ENCODE results near the gene ZBTB20.

The ZBTB20 gene

GRCh38 chr3:114392831-114393230, 754.3 kb downstream of the ZBTB20 start:
- no peak for DNase-seq

GRCh38 chr3:114389156-114389555, 757.9 kb downstream of the ZBTB20 start:
- DNase-seq = no peak

GRCh38 chr3:114384558-114384903, 762.6 kb downstream of the ZBTB20 start:
- no peak for DNase-seq

DNA sequence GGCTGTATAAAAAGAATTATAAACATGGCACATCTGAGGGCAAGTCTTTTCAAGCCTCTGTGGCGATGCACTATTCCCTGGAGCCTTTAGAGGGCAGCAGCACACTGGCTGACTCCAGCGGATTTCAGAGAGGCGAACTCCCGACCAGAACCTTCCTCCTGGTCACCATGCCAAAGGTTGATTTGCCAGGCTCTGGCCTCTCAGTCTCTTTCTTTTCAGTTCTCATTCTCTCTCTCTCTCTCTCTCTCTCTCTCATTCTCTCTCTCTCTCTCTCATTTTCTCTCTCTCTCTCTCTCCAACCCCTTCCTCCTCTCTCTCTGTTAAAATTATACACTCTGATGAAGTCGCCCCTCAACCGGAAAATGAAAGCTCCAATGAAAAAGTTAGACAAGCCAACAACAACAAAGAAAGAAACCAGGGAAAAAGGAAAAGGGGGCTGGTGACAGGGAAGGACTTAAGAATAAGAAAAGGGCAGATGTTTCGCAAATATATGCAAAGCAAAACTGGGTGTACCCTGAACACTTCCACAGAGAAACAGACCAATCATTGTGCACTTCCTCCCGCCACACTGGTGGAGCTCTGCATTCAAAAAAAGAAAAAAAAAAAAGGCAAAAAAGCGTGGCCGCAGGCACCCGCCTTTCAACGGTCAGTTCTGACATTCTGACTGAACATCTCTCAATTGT, 763.1 kb downstream of the ZBTB20 start:
- DNase-seq = no peak

GRCh38 chr3:114380233-114380651, 766.8 kb downstream of the ZBTB20 start:
- no peak for DNase-seq

GRCh38 chr3:114379266-114379665, 767.8 kb downstream of the ZBTB20 start:
- DNase-seq = no peak

DNA sequence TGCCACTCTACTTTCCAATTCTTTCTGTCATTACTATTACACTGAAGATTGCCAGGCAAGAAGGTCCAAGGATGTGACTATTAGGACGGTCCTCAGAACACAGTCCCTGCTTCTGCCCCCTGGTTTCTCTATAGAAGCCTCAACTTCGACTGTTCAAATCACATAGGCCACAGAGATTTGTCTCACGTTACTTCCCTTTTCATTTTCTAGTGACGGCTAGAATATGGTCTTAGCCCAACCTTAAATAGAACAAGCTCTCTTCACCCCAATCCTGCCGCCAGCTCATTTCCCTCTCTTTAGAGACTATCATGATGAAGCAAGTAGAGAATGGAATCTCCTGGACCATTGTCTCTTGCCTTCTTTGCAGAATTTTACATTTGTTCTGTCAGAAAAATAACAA, 768.3 kb downstream of the ZBTB20 start:
- DNase-seq = no peak

DNA sequence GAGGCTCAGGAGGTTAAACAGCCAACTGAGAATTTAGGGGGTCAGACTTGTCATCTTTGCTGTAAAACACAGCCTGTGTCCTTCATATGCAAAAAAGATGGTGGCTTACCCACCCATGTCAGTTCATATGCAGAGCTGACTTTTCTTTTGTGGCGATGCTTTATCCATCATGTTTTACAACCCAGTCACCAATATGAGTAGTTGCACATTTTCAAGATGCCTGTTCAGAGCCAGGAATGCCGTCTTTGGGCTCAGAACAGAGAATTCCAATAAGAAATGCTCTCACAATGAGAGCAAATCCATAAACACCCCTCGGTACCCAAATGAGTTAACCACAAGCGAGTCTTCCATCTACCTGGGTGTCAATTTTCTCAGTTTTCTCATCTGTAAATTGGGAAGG, 769.7 kb downstream of the ZBTB20 start:
- DNase-seq = no peak

GRCh38 chr3:114376516-114377185, 770.4 kb downstream of the ZBTB20 start:
- no peak for DNase-seq

- no peak for DNase-seq
These were observed 771.3 kb downstream of the ZBTB20 start for GRCh38 chr3:114375608-114376421.

GRCh38 chr3:114374433-114374990, 772.6 kb downstream of the ZBTB20 start:
- DNase-seq = no peak

DNA sequence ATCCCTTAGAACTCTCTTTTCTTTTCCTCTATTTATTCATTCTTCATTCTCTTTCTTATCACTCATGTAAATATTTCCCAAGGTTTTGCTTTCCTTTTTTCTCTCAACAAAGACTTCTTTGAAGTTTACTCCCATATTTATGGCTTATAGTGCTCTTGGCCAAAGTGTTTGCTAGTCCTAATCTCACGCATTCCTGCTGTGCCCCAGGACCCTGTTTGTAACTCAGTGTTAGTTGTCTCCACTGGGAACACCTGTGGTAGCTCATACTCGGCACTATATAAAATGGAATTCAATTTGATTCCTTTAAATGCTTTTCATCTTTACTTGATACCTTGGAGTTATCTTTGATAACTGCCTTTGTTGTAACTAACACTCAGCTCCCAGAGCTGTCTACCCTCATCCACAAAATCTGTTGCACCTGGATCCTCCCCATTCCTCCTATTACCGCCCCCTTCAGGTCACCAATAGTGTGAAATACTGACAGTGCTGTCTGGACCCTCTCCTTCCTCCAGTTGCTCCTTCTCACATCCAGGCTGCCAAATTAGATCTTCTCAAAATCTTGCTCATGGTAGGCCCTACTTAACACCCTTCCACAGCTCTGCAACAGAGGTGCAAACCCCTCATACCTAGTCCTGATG, 776.4 kb downstream of the ZBTB20 start:
- no peak for DNase-seq

GRCh38 chr3:114365909-114366308, 781.2 kb downstream of the ZBTB20 start:
- DNase-seq = no peak

DNA sequence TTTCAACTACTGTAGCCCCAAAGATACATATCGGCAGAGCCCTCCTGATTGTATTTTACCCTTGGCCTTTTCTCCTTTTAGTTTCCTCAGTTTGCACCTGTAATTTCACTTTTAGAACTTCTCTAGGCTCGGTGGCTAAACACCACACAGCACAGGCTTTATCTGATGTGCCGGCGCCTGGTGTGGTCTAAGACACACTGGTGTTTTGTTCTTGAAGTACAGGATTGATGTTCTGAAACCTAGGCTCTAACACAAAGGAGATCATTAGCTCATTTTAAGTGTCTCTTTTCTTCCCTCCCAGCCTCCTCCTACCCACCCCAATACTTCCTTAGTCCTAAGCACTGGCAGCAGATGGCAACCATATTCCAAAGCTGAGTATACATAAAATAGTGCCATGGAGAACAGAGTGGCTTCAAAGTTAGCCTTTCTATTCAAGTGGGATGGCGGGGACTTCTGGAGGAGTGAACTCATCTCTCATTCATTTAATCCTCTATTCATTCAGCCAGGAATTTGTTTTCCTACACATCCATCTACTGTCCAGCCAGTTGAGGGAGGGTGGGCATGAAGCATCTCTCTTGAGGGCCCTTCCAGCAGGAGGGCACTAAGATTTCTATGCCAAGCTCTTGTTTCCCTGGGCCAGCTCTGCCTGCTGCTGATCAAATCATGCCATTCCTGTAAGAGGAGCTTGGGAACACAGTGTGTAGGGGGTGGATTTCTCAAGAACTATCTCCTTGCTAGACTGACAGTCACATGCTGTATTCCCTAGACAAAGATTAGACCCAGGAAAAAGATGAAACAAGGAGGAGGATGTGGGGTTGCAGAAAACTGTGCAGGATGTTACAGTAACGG, 782.1 kb downstream of the ZBTB20 start:
- no peak for DNase-seq

- no peak for DNase-seq
These were observed 783.4 kb downstream of the ZBTB20 start for GRCh38 chr3:114363554-114364202.

GRCh38 chr3:114362815-114363214, 784.3 kb downstream of the ZBTB20 start:
- no peak for DNase-seq

DNA sequence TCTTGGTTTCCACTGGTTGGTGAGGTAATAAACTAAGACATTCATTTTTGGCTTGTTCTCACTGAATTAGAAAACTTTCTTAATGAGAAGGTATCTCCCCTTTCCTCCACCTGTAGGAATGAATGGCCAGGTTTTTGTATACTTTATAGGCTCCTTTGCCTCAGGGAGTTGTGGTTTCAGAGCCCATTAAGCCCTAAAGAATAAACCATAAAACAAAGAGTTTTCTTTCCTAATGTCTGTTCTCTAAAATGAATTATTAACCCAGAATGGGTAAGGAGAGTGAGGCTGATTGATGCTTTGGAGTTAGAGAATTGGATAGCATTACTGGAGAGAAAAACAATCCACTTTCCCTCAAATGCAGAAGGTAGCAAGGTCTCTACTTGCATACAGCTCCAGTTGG, 785.7 kb downstream of the ZBTB20 start:
- no peak for DNase-seq

DNA sequence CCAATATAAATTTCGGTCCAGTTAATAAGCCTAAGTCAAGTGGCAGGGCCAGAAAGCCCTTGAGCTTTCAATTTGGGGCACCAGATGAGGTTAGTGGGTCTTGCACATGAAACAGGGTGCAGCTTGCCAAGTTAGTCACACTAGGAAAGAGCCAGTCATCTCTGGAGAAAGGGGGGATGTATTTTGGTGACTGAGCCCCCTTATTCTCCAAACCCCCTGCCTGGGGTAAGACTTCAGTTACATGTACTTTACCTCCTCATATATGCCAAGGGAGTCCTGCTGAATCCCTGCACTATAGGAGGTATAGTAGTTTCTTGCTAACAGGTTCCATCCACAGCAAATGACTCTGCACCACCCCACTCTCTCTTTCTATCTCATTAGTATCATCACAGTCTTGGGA, 790.6 kb downstream of the ZBTB20 start:
- DNase-seq = no peak

GRCh38 chr3:114356066-114356465, 791.0 kb downstream of the ZBTB20 start:
- no peak for DNase-seq

DNA sequence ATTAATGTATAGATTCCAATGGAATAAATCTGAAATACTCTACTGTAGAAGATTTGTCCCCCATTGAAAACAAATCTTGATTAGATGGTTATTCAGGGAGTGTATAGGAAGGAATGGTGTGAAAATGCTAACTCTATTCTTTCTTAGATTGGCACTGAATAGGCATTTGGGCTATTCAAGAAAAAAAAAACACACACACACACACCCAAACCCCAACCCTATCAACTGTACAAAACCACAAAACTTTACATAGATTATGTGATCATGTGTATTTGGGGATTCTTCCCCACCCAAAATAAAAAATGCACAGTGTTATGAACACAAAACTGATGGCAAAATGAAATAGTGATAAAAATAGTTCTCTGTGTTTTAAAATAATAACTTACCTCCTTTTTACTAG, 791.4 kb downstream of the ZBTB20 start:
- no peak for DNase-seq

GRCh38 chr3:114351822-114352145, 795.3 kb downstream of the ZBTB20 start:
- DNase-seq = no peak

All from DMS79 (cell line).